Measurements from ENCODE around the gene STAT2.

DNA sequence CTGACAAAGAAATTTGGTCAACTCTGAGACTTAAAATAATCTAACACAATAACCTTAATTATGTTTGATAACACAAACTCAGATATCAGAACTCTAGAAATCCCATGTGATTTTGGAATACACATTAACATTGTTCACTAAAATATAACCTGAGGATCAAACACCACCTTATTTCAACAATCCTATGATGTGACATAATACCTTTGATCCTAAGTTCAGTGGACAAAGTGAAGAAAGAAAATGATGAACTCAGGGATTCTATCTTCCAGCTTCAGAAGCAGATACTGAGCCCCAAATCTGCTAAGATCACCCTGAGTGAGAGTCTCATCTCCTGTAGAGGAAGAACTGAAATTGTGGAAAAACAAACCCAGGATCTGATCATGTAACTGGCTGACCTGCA is 38.4 kb upstream of the STAT2 start:
- TF ChIP-seq, protein P1, sequence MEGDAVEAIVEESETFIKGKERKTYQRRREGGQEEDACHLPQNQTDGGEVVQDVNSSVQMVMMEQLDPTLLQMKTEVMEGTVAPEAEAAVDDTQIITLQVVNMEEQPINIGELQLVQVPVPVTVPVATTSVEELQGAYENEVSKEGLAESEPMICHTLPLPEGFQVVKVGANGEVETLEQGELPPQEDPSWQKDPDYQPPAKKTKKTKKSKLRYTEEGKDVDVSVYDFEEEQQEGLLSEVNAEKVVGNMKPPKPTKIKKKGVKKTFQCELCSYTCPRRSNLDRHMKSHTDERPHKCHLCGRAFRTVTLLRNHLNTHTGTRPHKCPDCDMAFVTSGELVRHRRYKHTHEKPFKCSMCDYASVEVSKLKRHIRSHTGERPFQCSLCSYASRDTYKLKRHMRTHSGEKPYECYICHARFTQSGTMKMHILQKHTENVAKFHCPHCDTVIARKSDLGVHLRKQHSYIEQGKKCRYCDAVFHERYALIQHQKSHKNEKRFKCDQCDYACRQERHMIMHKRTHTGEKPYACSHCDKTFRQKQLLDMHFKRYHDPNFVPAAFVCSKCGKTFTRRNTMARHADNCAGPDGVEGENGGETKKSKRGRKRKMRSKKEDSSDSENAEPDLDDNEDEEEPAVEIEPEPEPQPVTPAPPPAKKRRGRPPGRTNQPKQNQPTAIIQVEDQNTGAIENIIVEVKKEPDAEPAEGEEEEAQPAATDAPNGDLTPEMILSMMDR (IDR thresholded peaks at IDR 0.05; ENCODE audit: insufficient read depth, low read depth, low read length), result no peak
- no peak for TF ChIP-seq EZH2 (IDR thresholded peaks at IDR 0.05; ENCODE audit: insufficient read depth, low read length)

Data from astrocyte (in vitro differentiated cells and primary cell).